Heart left ventricle (tissue), 16 donors: ENCODE results near the gene ESR2. TPM values are rescaled to one million over a fixed set of nuclear protein-coding genes. Genes with fewer than 3 reads are reported as not detected.
"Not testable (repeated sequence)": the region's sequence is repeated elsewhere in the genome, so short reads cannot be mapped to it uniquely, and the experiment has no call there.

Experiments used
- ATAC-seq, 4 donors: fragments of 200-7000 bp; cut with Tn5 transposase; one replicate each; pipeline ENCODE4 v1.9.1; 2020 to 2022; ENCODE audit warnings: moderate library complexity in 4 of 4, mild to moderate bottlenecking in 3 of 4, moderate number of reproducible peaks in 1 of 4
- DNase-seq, 5 donors: peaks; one replicate each; pipeline ENCODE4 v3.0.0-alpha.2; 2020
- H3K27ac ChIP-seq, 12 donors: fragments of 200-600 bp; sonication (generic) in 4 of 12; one replicate each; pipeline versions ENCODE4 v1.5.0 to v1.8.0; 2016 to 2022; ENCODE audit warnings: mild to moderate bottlenecking in 2 of 12
- H3K27me3 ChIP-seq, 9 donors: fragments of 200-600 bp; sonication (generic) in 2 of 9; one replicate each; pipeline versions ENCODE4 v1.5.1 to v1.8.0; 2016 to 2022; ENCODE audit warnings: mild to moderate bottlenecking in 3 of 9
- H3K36me3 ChIP-seq, 9 donors: fragments of 200-600 bp; sonication (generic) in 2 of 9; one replicate each; pipeline versions ENCODE4 v1.5.0 to v1.8.0; 2018 to 2022; ENCODE audit warnings: mild to moderate bottlenecking in 2 of 9
- H3K4me1 ChIP-seq, 12 donors: fragments of 200-600 bp; sonication (generic) in 4 of 12; one replicate each; pipeline versions ENCODE4 v1.5.0 to v1.8.0; 2016 to 2022; ENCODE audit warnings: mild to moderate bottlenecking in 3 of 12
- H3K4me3 ChIP-seq, 12 donors: fragments of 200-600 bp; sonication (generic) in 4 of 12; one replicate each; pipeline versions ENCODE4 v1.5.0 to v1.8.0; 2017 to 2022; ENCODE audit warnings: mild to moderate bottlenecking in 9 of 12, moderate library complexity in 4 of 12
- H3K9me3 ChIP-seq, 12 donors: fragments of 200-600 bp; sonication (generic) in 4 of 12; one replicate each; pipeline versions ENCODE4 v1.5.0 to v1.8.0; 2016 to 2022; ENCODE audit warnings: mild to moderate bottlenecking in 1 of 12
- CTCF ChIP-seq, 12 donors: fragments of 200-600 bp; sonication (generic) in 4 of 12; IDR thresholded peaks; one replicate each; pipeline versions ENCODE4 v1.5.0 to v1.8.0; 2018 to 2022; ENCODE audit warnings: antibody characterized with exemption in 12 of 12, mild to moderate bottlenecking in 5 of 12
- POLR2A ChIP-seq, 2 donors: fragments of 450-650 bp; IDR thresholded peaks; one replicate each; pipeline ENCODE4 v1.6.1; 2017; ENCODE audit warnings: antibody characterized with exemption in 2 of 2, mild to moderate bottlenecking in 2 of 2, moderate library complexity in 2 of 2
- WGBS, 4 donors: extraction: QIAGEN DNeasy Blood & Tissue Kit in 2 of 4; methylation state at CpG; one replicate each; pipeline versions ENCODE4 v1.1.5 to v1.1.7; 2013 to 2018; 5-methylcytosine and 5-hydroxymethylcytosine counted together
- intact Hi-C, 10 donors: fragments of 100-400 bp; cut with DNase I; formaldehyde crosslinking; loops; one replicate each; pipeline versions ENCODE4 v1.11.1 to v1.14.2; 2022
- polyA plus RNA-seq, 2 donors: library from polyadenylated mRNA; stranded (reverse); fragments of 200-250 nt; gene quantifications; one replicate each; pipeline ENCODE4 v1.2.3, GENCODE V29; 2013
- total RNA-seq, 9 donors: library from RNA; depleted of rRNA in 2 of 9; stranded (reverse); fragments of >200 nt in 2 of 9; fragmentation: NEBNext Ultra II Directional in 3 of 9; extraction: Animal tissue kit (Norgen Biotek cat#: 25700) in 3 of 9; gene quantifications; one replicate each; pipeline versions ENCODE4 v1.1.0 to v1.2.4, GENCODE V29; 2016 to 2023
- donor health status: ischemic (EF 13 %, LVEDD 7.1; RV severe dilation, severe dysfunction).
- donor health status: healthy with polysubstance abuse.
- donor health status: DM: no; HTN: yes; CAD: no.
- donor health status: DM: no; HTN: no; CAD: no.
- donor health status: ischemic (EF 25% LVEDD 6.9; RV normal size, moderate dysfunction).
- donor health status: ischemic (EF 25% LVEDD 5.7; RV mildly dilated, moderate dysfunction).
- donor health status: healthy.
- donor health status: DM: yes; HTN: yes; CAD: no.
- donor health status: ischemic (EF 35%, LVEDD 5.7; RV mildly dilated, moderate dysfunction).
- donor health status: nonischemic (EF 11% LVEDD 7.7; RV severe dilation, severe dysfunction).
- donor health status: DM: yes; HTN: yes; CAD: no.
- donor health status: PGD.
- donor health status: ischemic (EF 29% LVEDD 5.4; RV normal size, mild dysfunction).
- donor health status: nonischemic (EF 23%, LVEDD 6.1; RV moderate dilation, normal function).

ESR2 gene
- total and polyA plus RNA-seq, 11 donors: 0.15 to 1.7 (median 0.61) TPM

GRCh38 chr14:64324461-64324860 lies 30.3 kb upstream of the ESR2 start:
- TF ChIP-seq POLR2A (IDR thresholded peaks at IDR 0.05) (no peak), CTCF (IDR thresholded peaks at IDR 0.05) (no peak)
- Histone ChIP-seq H3K36me3 (no peaks in the 10 kb centered on the region), H3K27me3 (no peaks in the 10 kb centered on the region), H3K9me3 (no peaks in the 10 kb centered on the region), H3K27ac (no peak overlapping the region), H3K4me1 (no peaks in the 10 kb centered on the region), H3K4me3 (no peak overlapping the region)
- intact Hi-C loops: no loop called here
- 30 to 50% (median 42%) methylated on average over 1 of the region's 1 CpG for WGBS, 4 donors
- ATAC-seq (no peak), DNase-seq (no peak)

GRCh38 chr14:64320362-64320761 lies 26.2 kb upstream of the ESR2 start:
- ATAC-seq, H3K27me3 ChIP-seq, H3K4me1 ChIP-seq, H3K27ac ChIP-seq, intact Hi-C loops, H3K9me3 ChIP-seq, DNase-seq, H3K36me3 ChIP-seq, H3K4me3 ChIP-seq: not testable (repeated sequence)
- WGBS, 4 donors: 83 to 85% (median 84%) methylated on average over 5 of the region's 5 CpGs

- H3K4me1 ChIP-seq, H3K36me3 ChIP-seq, DNase-seq, H3K4me3 ChIP-seq, intact Hi-C loops, H3K9me3 ChIP-seq, H3K27ac ChIP-seq, ATAC-seq, H3K27me3 ChIP-seq: not testable (repeated sequence)
- 91 to 100% (median 97%) methylated on average over 1 of the region's 1 CpG for WGBS, 4 donors
Observed at GRCh38 chr14:64318695-64319094, 24.5 kb upstream of the ESR2 start.

GRCh38 chr14:64303471-64303917 lies 9.3 kb upstream of the ESR2 start:
- no peaks in the 10 kb centered on the region for H3K9me3 ChIP-seq
- DNase-seq (no peak), ATAC-seq (peak; percentile 42 to 60 (median 53))
- TF ChIP-seq CTCF (IDR thresholded peaks at IDR 0.05) (peak; percentile 64 to 87 (median 81)), POLR2A (IDR thresholded peaks at IDR 0.05) (no peak)
- intact Hi-C loops: loop anchor here in 8 of 10 donors (2.0 to 10.0 kb wide), 9 partner anchors 146 to 509 kb away; no protein-coding TSS in a partner anchor
- no peaks in the 10 kb centered on the region for H3K36me3 ChIP-seq
- H3K27me3 ChIP-seq: no peaks in the 10 kb centered on the region
- H3K4me1 ChIP-seq: no peaks in the 10 kb centered on the region
- WGBS, 4 donors: 21 to 24% (median 21%) methylated on average over 4 of the region's 4 CpGs
- no peak overlapping the region for H3K4me3 ChIP-seq
- no peak overlapping the region for H3K27ac ChIP-seq

GRCh38 chr14:64298773-64299172 lies 4.6 kb upstream of the ESR2 start:
- WGBS, 4 donors: 88 to 97% (median 93%) methylated on average over 1 of the region's 1 CpG
- Histone ChIP-seq H3K4me3 (no peak overlapping the region), H3K27me3 (peaks cover 0 to 19% (median 8%) of the 10 kb centered on the region in 9 donors), H3K4me1 (peaks cover 0 to 13% (median 8%) of the 10 kb centered on the region in 12 donors), H3K9me3 (no peaks in the 10 kb centered on the region), H3K27ac (no peak overlapping the region), H3K36me3 (no peaks in the 10 kb centered on the region)
- DNase-seq (no peak), ATAC-seq (no peak)
- intact Hi-C loops: loop anchor here in 7 of 10 donors (5.0 to 10.0 kb wide), 10 partner anchors 104 to 504 kb away; no protein-coding TSS in a partner anchor
- no peak for TF ChIP-seq CTCF (IDR thresholded peaks at IDR 0.05)
- no peak for TF ChIP-seq POLR2A (IDR thresholded peaks at IDR 0.05)
